Measurements from ENCODE around the gene RNH1. TPM values are rescaled to one million over a fixed set of nuclear protein-coding genes. Genes with fewer than 3 reads are reported as not detected.

The RNH1 gene
- total and polyA plus RNA-seq, 7 experiments from 2014 or later = 98.6 to 243 (median 136) TPM

DNA sequence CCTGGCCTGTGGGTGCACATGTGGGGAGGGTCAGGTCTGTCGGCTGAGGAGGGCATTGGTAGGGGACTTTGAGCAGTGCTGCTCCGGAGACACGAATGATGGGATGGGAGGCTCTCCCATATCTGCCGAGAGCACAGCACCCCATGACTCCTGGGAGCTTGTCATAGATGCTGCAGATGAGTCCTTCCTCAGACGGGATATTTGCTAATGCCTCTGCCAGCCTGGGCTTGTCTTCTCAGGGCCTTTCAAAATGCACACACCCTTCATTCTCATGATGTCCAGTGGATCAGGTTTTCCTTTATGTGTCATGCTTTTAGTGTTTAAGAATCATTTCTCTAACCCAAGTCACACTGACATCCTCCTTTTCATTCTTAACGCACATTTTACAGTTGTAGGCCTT lies 8.1 kb upstream of the RNH1 start:
- H3K36me3 ChIP-seq (ENCODE audit: control insufficient read depth in 2 of 3, insufficient read depth in 3 of 3, low read length in 3 of 3) = peaks cover 0 to 5% (median 0%) of the 10 kb centered on the region in 3 experiments
- POLR2A ChIA-PET = no interaction called here
- intact Hi-C loops (cut with micrococcal nuclease) = no loop called here

GRCh38 chr11:514606-515005 lies 7.6 kb upstream of the RNH1 start:
- peaks cover 2 to 12% (median 4%) of the 10 kb centered on the region in 7 donors for H3K4me1 Mint-ChIP-seq
- H3K4me3 Mint-ChIP-seq = no peak overlapping the region
- intact Hi-C loops (cut with micrococcal nuclease) = no loop called here
- no peaks in the 10 kb centered on the region for H3K27me3 Mint-ChIP-seq
- peaks cover 0 to 26% (median 9%) of the 10 kb centered on the region in 5 donors for H3K36me3 Mint-ChIP-seq
- H3K27ac ChIP-seq (ENCODE audit: low read depth, low read length) = no peak overlapping the region
- no peak overlapping the region for H3K4me3 ChIP-seq (ENCODE audit: low read length)
- peaks cover 0 to 14% (median 5%) of the 10 kb centered on the region in 11 donors for H3K9me3 Mint-ChIP-seq
- ATAC-seq (no peak), DNase-seq (no peak)
- peaks cover 0 to 5% (median 0%) of the 10 kb centered on the region in 3 experiments for H3K9me3 ChIP-seq (ENCODE audit: control insufficient read depth in 2 of 3, low read length in 3 of 3)
- peaks cover 4% of the 10 kb centered on the region in 2 donors for H3K4me1 ChIP-seq (ENCODE audit: control insufficient read depth in 2 of 2, insufficient read depth in 2 of 2, low read length in 2 of 2)
- peak overlapping the region in 1 of 9 donors; percentile 16 for H3K27ac Mint-ChIP-seq
- CTCF ChIA-PET = no interaction called here
- no peaks in the 10 kb centered on the region for H3K27me3 ChIP-seq (ENCODE audit: control insufficient read depth in 2 of 2, insufficient read depth in 2 of 2, low read length in 2 of 2)
- POLR2A ChIA-PET = no interaction called here
- H3K36me3 ChIP-seq (ENCODE audit: control insufficient read depth in 2 of 3, insufficient read depth in 3 of 3, low read length in 3 of 3) = peaks cover 0 to 5% (median 0%) of the 10 kb centered on the region in 3 experiments

More for the DNA sequence above, 8.1 kb upstream of the RNH1 start:
- H3K4me3 ChIP-seq (ENCODE audit: low read length) = no peak overlapping the region
- H3K4me3 Mint-ChIP-seq = no peak overlapping the region
- peaks cover 0 to 14% (median 5%) of the 10 kb centered on the region in 11 donors for H3K9me3 Mint-ChIP-seq
- no peak overlapping the region for H3K27ac Mint-ChIP-seq
- no peaks in the 10 kb centered on the region for H3K27me3 Mint-ChIP-seq
- CTCF ChIA-PET = no interaction called here
- peaks cover 4% of the 10 kb centered on the region in 2 donors for H3K4me1 ChIP-seq (ENCODE audit: control insufficient read depth in 2 of 2, insufficient read depth in 2 of 2, low read length in 2 of 2)
- peaks cover 2 to 8% (median 4%) of the 10 kb centered on the region in 7 donors for H3K4me1 Mint-ChIP-seq
- ATAC-seq (no peak), DNase-seq (no peak)
- peaks cover 0 to 5% (median 0%) of the 10 kb centered on the region in 3 experiments for H3K9me3 ChIP-seq (ENCODE audit: control insufficient read depth in 2 of 3, low read length in 3 of 3)
- no peak overlapping the region for H3K27ac ChIP-seq (ENCODE audit: low read depth, low read length)
- peaks cover 0 to 21% (median 6%) of the 10 kb centered on the region in 5 donors for H3K36me3 Mint-ChIP-seq
- H3K27me3 ChIP-seq (ENCODE audit: control insufficient read depth in 2 of 2, insufficient read depth in 2 of 2, low read length in 2 of 2) = no peaks in the 10 kb centered on the region

DNA sequence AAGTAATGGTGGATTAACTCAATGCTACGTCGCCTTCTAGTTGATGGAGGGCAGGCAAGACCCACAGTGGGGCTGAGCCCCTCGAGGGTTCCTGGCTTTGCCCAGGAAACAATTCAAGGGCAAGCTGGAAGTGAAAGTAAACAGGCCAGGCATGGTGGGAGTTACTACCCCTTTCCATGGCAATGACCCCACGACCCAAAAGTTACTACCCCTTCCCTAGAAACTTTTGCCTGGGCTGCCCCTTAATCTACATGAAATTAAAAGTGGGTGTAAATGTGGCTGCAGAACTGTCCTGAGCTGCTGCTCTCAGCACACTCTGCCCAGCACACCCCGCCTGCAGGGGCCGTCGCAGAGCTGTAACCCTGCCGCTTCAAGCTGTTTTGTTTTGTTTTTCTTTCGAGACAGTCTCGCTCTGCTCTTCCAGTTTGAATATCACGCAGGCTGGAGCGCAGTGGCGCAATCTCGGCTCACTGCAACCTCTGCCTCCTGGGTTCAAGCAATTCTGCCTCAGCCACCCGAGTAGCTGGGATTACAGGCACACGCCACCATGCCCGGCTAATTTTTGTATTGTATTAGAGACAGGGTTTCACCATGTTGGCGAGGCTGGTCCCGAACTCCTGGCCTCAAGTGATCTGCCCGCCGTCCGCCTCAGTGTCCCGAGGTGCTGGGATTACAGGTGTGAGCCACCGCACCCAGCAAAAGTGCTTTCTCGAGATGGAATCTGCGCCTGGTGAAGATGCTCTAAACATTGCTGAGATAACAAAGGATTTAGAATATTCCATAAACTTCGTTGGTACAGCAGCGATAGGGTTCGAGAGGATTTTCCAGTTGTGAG lies 5.9 kb upstream of the RNH1 start:
- Histone ChIP-seq H3K4me3 (ENCODE audit: low read length) (no peak overlapping the region), H3K27me3 (ENCODE audit: control insufficient read depth in 2 of 2, insufficient read depth in 2 of 2, low read length in 2 of 2) (no peaks in the 10 kb centered on the region), H3K4me1 (ENCODE audit: control insufficient read depth in 2 of 2, insufficient read depth in 2 of 2, low read length in 2 of 2) (peaks cover 0 to 2% of the 10 kb centered on the region in 2 donors), H3K27ac (ENCODE audit: low read depth, low read length) (no peak overlapping the region), H3K36me3 (ENCODE audit: control insufficient read depth in 2 of 3, insufficient read depth in 3 of 3, low read length in 3 of 3) (peaks cover 0 to 5% (median 0%) of the 10 kb centered on the region in 3 experiments), H3K9me3 (ENCODE audit: control insufficient read depth in 2 of 3, low read length in 3 of 3) (peaks cover 0 to 5% (median 0%) of the 10 kb centered on the region in 3 experiments)
- ATAC-seq (no peak), DNase-seq (no peak)
- Mint-ChIP-seq H3K27ac (peak overlapping the region in 1 of 9 donors; percentile 36), H3K27me3 (no peaks in the 10 kb centered on the region), H3K4me1 (peaks cover 0 to 10% (median 4%) of the 10 kb centered on the region in 7 donors), H3K4me3 (no peak overlapping the region), H3K9me3 (peaks cover 0 to 14% (median 4%) of the 10 kb centered on the region in 11 donors), H3K36me3 (peaks cover 0 to 26% (median 9%) of the 10 kb centered on the region in 5 donors)
- POLR2A ChIA-PET = interaction anchor here (1.1 kb wide), 1 partner anchor 184 kb away, joined by 3 read pairs; no protein-coding TSS in a partner anchor
- intact Hi-C loops (cut with micrococcal nuclease) = no loop called here
- CTCF ChIA-PET = interaction anchor here (0.7 kb wide), 1 partner anchor 14 kb away, joined by 3 read pairs; no protein-coding TSS in a partner anchor

GRCh38 chr11:508956-509355 lies 1.9 kb upstream of the RNH1 start:
- Histone ChIP-seq H3K27me3 (ENCODE audit: control insufficient read depth in 2 of 2, insufficient read depth in 2 of 2, low read length in 2 of 2) (no peaks in the 10 kb centered on the region), H3K27ac (ENCODE audit: low read depth, low read length) (no peak overlapping the region), H3K36me3 (ENCODE audit: control insufficient read depth in 2 of 3, insufficient read depth in 3 of 3, low read length in 3 of 3) (peaks cover 0 to 8% (median 0%) of the 10 kb centered on the region in 3 experiments), H3K4me3 (ENCODE audit: low read length) (no peak overlapping the region), H3K9me3 (ENCODE audit: control insufficient read depth in 2 of 3, low read length in 3 of 3) (no peaks in the 10 kb centered on the region), H3K4me1 (ENCODE audit: control insufficient read depth in 2 of 2, insufficient read depth in 2 of 2, low read length in 2 of 2) (peaks cover 12 to 22% of the 10 kb centered on the region in 2 donors)
- H3K9me3 Mint-ChIP-seq = peaks cover 0 to 4% (median 0%) of the 10 kb centered on the region in 11 donors
- no peaks in the 10 kb centered on the region for H3K27me3 Mint-ChIP-seq
- CTCF ChIA-PET = interaction anchor here (1.3 kb wide), 1 partner anchor 9 kb away, joined by 7 read pairs; no protein-coding TSS in a partner anchor
- H3K4me1 Mint-ChIP-seq = peaks cover 5 to 32% (median 18%) of the 10 kb centered on the region in 7 donors
- H3K27ac Mint-ChIP-seq = no peak overlapping the region
- H3K4me3 Mint-ChIP-seq = peak overlapping the region in 4 of 10 donors; percentile 1 to 96 (median 39)
- POLR2A ChIA-PET = interaction anchor here (0.6 to 4.4 kb wide), 4 partner anchors 10 to 302 kb away, joined by 3 to 30 read pairs (median 14); partner anchors contain the start of genes BET1L, HRAS, LRRC56 and RIC8A
- H3K36me3 Mint-ChIP-seq = peaks cover 0 to 15% (median 3%) of the 10 kb centered on the region in 5 donors
- no peak for ATAC-seq
- no peak for DNase-seq
- intact Hi-C loops (cut with micrococcal nuclease) = loop anchor here (5.0 kb wide), 4 partner anchors 152 to 753 kb away; partner anchors contain the start of genes IFITM1 (in 1 of the 2) and IFITM2 (in 1 of the 2)

GRCh38 chr11:507727-508515 lies 879 bp upstream of the RNH1 start:
- no peaks in the 10 kb centered on the region for H3K27me3 Mint-ChIP-seq
- peak overlapping the region; percentile 46 for H3K4me3 ChIP-seq (ENCODE audit: low read length)
- POLR2A ChIA-PET = interaction anchor here (1.2 to 4.4 kb wide), 6 partner anchors 11 to 301 kb away, joined by 4 to 30 read pairs (median 12); partner anchors contain the start of genes BET1L, HRAS, LRRC56 and PTDSS2

More at GRCh38 chr11:507727-508515, 879 bp upstream of the RNH1 start:
- H3K4me3 Mint-ChIP-seq = peak overlapping the region; percentile 66 to 98 (median 88)
- peaks cover 12 to 26% of the 10 kb centered on the region in 2 donors for H3K4me1 ChIP-seq (ENCODE audit: control insufficient read depth in 2 of 2, insufficient read depth in 2 of 2, low read length in 2 of 2)
- no peak for ATAC-seq
- H3K36me3 Mint-ChIP-seq = peaks cover 0 to 15% (median 3%) of the 10 kb centered on the region in 5 donors
- DNase-seq = no peak
- peaks cover 0 to 4% (median 0%) of the 10 kb centered on the region in 11 donors for H3K9me3 Mint-ChIP-seq
- H3K27me3 ChIP-seq (ENCODE audit: control insufficient read depth in 2 of 2, insufficient read depth in 2 of 2, low read length in 2 of 2) = no peaks in the 10 kb centered on the region
- intact Hi-C loops (cut with micrococcal nuclease) = loop anchor here (1.0 to 5.0 kb wide), 19 partner anchors 10 to 1893 kb away; partner anchors contain the start of genes DEAF1 (in 2 of the 2), TMEM80 (in 2 of the 2), HRAS (in 1 of the 2) and IFITM1 (in 1 of the 2)
- CTCF ChIA-PET = no interaction called here
- H3K4me1 Mint-ChIP-seq = peaks cover 5 to 34% (median 21%) of the 10 kb centered on the region in 7 donors
- no peaks in the 10 kb centered on the region for H3K9me3 ChIP-seq (ENCODE audit: control insufficient read depth in 2 of 3, low read length in 3 of 3)
- peak overlapping the region in 7 of 9 donors; percentile 24 to 99 (median 67) for H3K27ac Mint-ChIP-seq
- H3K27ac ChIP-seq (ENCODE audit: low read depth, low read length) = peak overlapping the region; percentile 72
- peaks cover 0 to 8% (median 0%) of the 10 kb centered on the region in 3 experiments for H3K36me3 ChIP-seq (ENCODE audit: control insufficient read depth in 2 of 3, insufficient read depth in 3 of 3, low read length in 3 of 3)

All from naive thymus-derived CD4-positive, alpha-beta T cell (primary cell).